HCT116 (cell line): ENCODE measurements around the gene MUC22. TPM values are rescaled to one million over a fixed set of nuclear protein-coding genes. Genes with fewer than 3 reads are reported as not detected.

Experiments
- ATAC-seq: fragments of 200-7000 bp; cut with Tn5 transposase; 2 replicates; pipeline ENCODE4 v1.9.1; 2020; ENCODE audit warnings: mild to moderate bottlenecking, moderate library complexity
- BruUV-seq: library from RNA; stranded (reverse); fragments of 400-500 nt; replicated peaks from 2 replicates; lab custom pipeline; 2021; lab: Mats Ljungman, UMichigan
- CTCF ChIA-PET: fragments of 300-600 bp; sonication (Branson Sonifier 250); formaldehyde crosslinking; loops from one replicate; lab custom pipeline; 2021; ENCODE audit warnings: antibody characterized with exemption; lab: Charles Lee
- POLR2A ChIA-PET: fragments of 300-600, 350-600 bp; sonication (Branson Sonifier 250); formaldehyde crosslinking; loops from one replicate; lab custom pipeline; 2021; ENCODE audit warnings: antibody characterized with exemption; lab: Charles Lee
- RAD21 ChIA-PET, 2 experiments: fragments of 300-600 bp; sonication (Branson Sonifier 250); formaldehyde crosslinking; loops; one replicate each; lab custom pipeline; 2023; ENCODE audit warnings: low total read pairs in 2 of 2; ENCODE audit not compliant: uncharacterized antibody in 2 of 2, unreplicated experiment in 2 of 2, low non-redundant PET in 1 of 2; lab: Charles Lee
- DNase-seq: peaks from one replicate; pipeline ENCODE4 v3.0.0-alpha.2; 2010; ENCODE audit warnings: low read depth, low spot score
- H2AFZ ChIP-seq: fragments of 200-600 bp; shearing (Covaris generic), sonication (generic); 2 replicates; pipeline ENCODE4 v1.6.1; 2017; ENCODE audit warnings: low read depth, mixed run types, mixed read lengths, antibody characterized with exemption, low read length; ENCODE audit not compliant: poor library complexity, severe bottlenecking
- H3K27ac ChIP-seq: 2 replicates; pipeline ENCODE4 v1.5.1; 2012; ENCODE audit warnings: low read depth, low read length
- H3K27me3 ChIP-seq: fragments of 200-600 bp; sonication (generic); 2 replicates; pipeline ENCODE4 v1.6.1; 2016; ENCODE audit warnings: mixed run types, low read length, mixed read lengths; ENCODE audit not compliant: insufficient read depth
- H3K36me3 ChIP-seq, 2 experiments: fragments of 200-500 bp in 1 of 2; fragments of 200-600 bp in 1 of 2; sonication (Bioruptor generic) in 1 of 2; sonication (generic) in 1 of 2; 2 replicates each; pipeline versions ENCODE4 v1.5.1 to v1.6.1; 2014 to 2016; ENCODE audit warnings: low read length in 2 of 2, inconsistent platforms in 1 of 2, mixed read lengths in 1 of 2, mixed run types in 1 of 2; ENCODE audit not compliant: insufficient read depth in 2 of 2, control insufficient read depth in 1 of 2
- H3K4me1 ChIP-seq, 2 experiments: fragments of 200-600 bp in 1 of 2; sonication (generic) in 1 of 2; 2 replicates each; pipeline versions ENCODE4 v1.5.1 to v1.6.1; 2012 to 2017; ENCODE audit warnings: low read length in 2 of 2, inconsistent platforms in 1 of 2, mild to moderate bottlenecking in 1 of 2, mixed read lengths in 1 of 2, mixed run types in 1 of 2, moderate library complexity in 1 of 2; ENCODE audit not compliant: insufficient read depth in 2 of 2, control insufficient read depth in 1 of 2
- H3K4me2 ChIP-seq: fragments of 200-600 bp; sonication (generic); 2 replicates; pipeline ENCODE4 v1.6.1; 2017; ENCODE audit warnings: mixed run types, low read length, mixed read lengths
- H3K4me3 ChIP-seq, 2 experiments: fragments of 200-600 bp in 1 of 2; sonication (generic) in 1 of 2; replicated peaks in 1 of 2; 2 replicates each; pipeline ENCODE4 v1.5.1; 2011 to 2016; ENCODE audit warnings: low read length in 2 of 2, control low read depth in 1 of 2, low read depth in 1 of 2, mild to moderate bottlenecking in 1 of 2, mixed read lengths in 1 of 2, mixed run types in 1 of 2
- H3K79me2 ChIP-seq: fragments of 200-600 bp; sonication (generic); 2 replicates; pipeline ENCODE4 v1.6.1; 2017; ENCODE audit warnings: mild to moderate bottlenecking, mixed run types, low read length, moderate library complexity, mixed read lengths; ENCODE audit not compliant: insufficient read depth
- H3K9ac ChIP-seq: fragments of 200-600 bp; sonication (generic); 2 replicates; pipeline ENCODE4 v1.6.1; 2016; ENCODE audit warnings: low read length, mixed read lengths
- H3K9me2 ChIP-seq: fragments of 200-600 bp; sonication (generic), shearing (Covaris generic); 2 replicates; pipeline ENCODE4 v1.6.1; 2017; ENCODE audit warnings: mixed run types, mild to moderate bottlenecking, moderate library complexity; ENCODE audit not compliant: insufficient read depth
- H3K9me3 ChIP-seq, 2 experiments: fragments of 200-500 bp in 1 of 2; fragments of 200-600 bp in 1 of 2; sonication (Bioruptor generic) in 1 of 2; sonication (generic) in 1 of 2; 2 replicates each; pipeline ENCODE4 v1.6.1; 2014 to 2017; ENCODE audit warnings: low read length in 2 of 2, mixed read lengths in 2 of 2, inconsistent platforms in 1 of 2, low read depth in 1 of 2, mild to moderate bottlenecking in 1 of 2, mixed run types in 1 of 2, moderate library complexity in 1 of 2; ENCODE audit not compliant: control insufficient read depth in 1 of 2, insufficient read depth in 1 of 2
- H4K20me1 ChIP-seq: fragments of 200-600 bp; sonication (generic), shearing (Covaris generic); 2 replicates; pipeline ENCODE4 v1.6.1; 2017; ENCODE audit warnings: mixed run types, mild to moderate bottlenecking, moderate library complexity; ENCODE audit not compliant: insufficient read depth
- CBX3 ChIP-seq: IDR thresholded peaks from 2 replicates; pipeline ENCODE4 v1.6.1; 2012; ENCODE audit warnings: low read depth
- CEBPB ChIP-seq: IDR thresholded peaks from 2 replicates; pipeline ENCODE4 v1.6.1; 2012; ENCODE audit warnings: low read depth
- JUND ChIP-seq: IDR thresholded peaks from 2 replicates; pipeline ENCODE4 v1.6.1; 2012
- POLR2A ChIP-seq: IDR thresholded peaks from 2 replicates; pipeline ENCODE4 v1.7.0; 2011; ENCODE audit warnings: borderline replicate concordance; ENCODE audit not compliant: insufficient read depth, insufficient read length; ENCODE audit errors: extremely low read depth
- SP1 ChIP-seq: IDR thresholded peaks from 2 replicates; pipeline ENCODE4 v1.6.1; 2012; ENCODE audit warnings: low read depth
- SRF ChIP-seq: IDR thresholded peaks from 2 replicates; pipeline ENCODE4 v1.6.1; 2012; ENCODE audit warnings: low read depth
- TCF7L2 ChIP-seq: IDR thresholded peaks from 2 replicates; pipeline ENCODE4 v1.7.0; 2011; ENCODE audit warnings: borderline replicate concordance, inconsistent platforms; ENCODE audit not compliant: insufficient read depth, insufficient read length; ENCODE audit errors: extremely low read depth
- YY1 ChIP-seq: IDR thresholded peaks from 2 replicates; pipeline ENCODE4 v1.6.1; 2011; ENCODE audit warnings: low read length, low read depth, moderate library complexity, mild to moderate bottlenecking; ENCODE audit not compliant: insufficient replicate concordance; ENCODE audit errors: extremely low read depth
- ZBTB33 ChIP-seq: IDR thresholded peaks from 2 replicates; pipeline ENCODE4 v1.6.1; 2011; ENCODE audit warnings: mild to moderate bottlenecking, low read length, moderate library complexity; ENCODE audit not compliant: insufficient replicate concordance; ENCODE audit errors: extremely low read depth
- intact Hi-C: fragments of 100-400 bp; cut with micrococcal nuclease; formaldehyde crosslinking; loops from 2 replicates; pipeline ENCODE4 v1.10.0; 2022
- total RNA-seq: library from RNA; stranded (reverse); gene quantifications from one replicate; pipeline ENCODE4 v1.2.1, GENCODE V29; 2021; ENCODE audit not compliant: unreplicated experiment

The MUC22 gene
- total RNA-seq, 1 experiment from 2014 or later = not detected

GRCh38 chr6:30974490-30975252, 35.6 kb upstream of the MUC22 start:
- no peaks in the 10 kb centered on the region for H3K4me1 ChIP-seq
- intact Hi-C loops = no loop called here
- no peaks in the 10 kb centered on the region for H3K79me2 ChIP-seq
- H3K36me3 ChIP-seq = no peaks in the 10 kb centered on the region
- RAD21 ChIA-PET = no interaction called here
- H3K9me2 ChIP-seq = no peaks in the 10 kb centered on the region
- CTCF ChIA-PET = no interaction called here
- no peak overlapping the region for H3K9ac ChIP-seq
- no peaks in the 10 kb centered on the region for H3K27me3 ChIP-seq
- BruUV-seq = no TSS peak
- no peak overlapping the region for H2AFZ ChIP-seq
- TF ChIP-seq CEBPB (no peak), ZBTB33 (no peak), YY1 (no peak), TCF7L2 (no peak), SP1 (no peak), POLR2A (no peak), CBX3 (no peak), SRF (no peak), JUND (no peak)
- H3K9me3 ChIP-seq = no peaks in the 10 kb centered on the region
- H3K27ac ChIP-seq = no peak overlapping the region
- DNase-seq = no peak
- no peak overlapping the region for H3K4me2 ChIP-seq
- ATAC-seq = no peak
- H4K20me1 ChIP-seq = no peaks in the 10 kb centered on the region
- POLR2A ChIA-PET = no interaction called here
- no peak overlapping the region for H3K4me3 ChIP-seq
